Measurements from ENCODE around the gene PPAN. TPM values are rescaled to one million over a fixed set of nuclear protein-coding genes. Genes with fewer than 3 reads are reported as not detected.

Gene PPAN
- total and polyA plus RNA-seq, 7 donors: 16.2 to 58.7 (median 25.2) TPM

- 62 to 75% methylated on average over 9 of the region's 9 CpGs for WGBS, 2 donors
- no peak for DNase-seq
- Histone ChIP-seq H3K9me3 (no peaks in the 10 kb centered on the region), H3K36me3 (peaks cover 16 to 29% (median 23%) of the 10 kb centered on the region in 4 donors), H3K4me1 (peaks cover 0 to 30% (median 16%) of the 10 kb centered on the region in 4 donors), H3K27ac (peak overlapping the region; percentile 37 to 88 (median 79)), H3K27me3 (no peaks in the 10 kb centered on the region), H3K4me3 (no peak overlapping the region)
- intact Hi-C loops (cut with DNase I): no loop called here
- TF ChIP-seq, protein P1, sequence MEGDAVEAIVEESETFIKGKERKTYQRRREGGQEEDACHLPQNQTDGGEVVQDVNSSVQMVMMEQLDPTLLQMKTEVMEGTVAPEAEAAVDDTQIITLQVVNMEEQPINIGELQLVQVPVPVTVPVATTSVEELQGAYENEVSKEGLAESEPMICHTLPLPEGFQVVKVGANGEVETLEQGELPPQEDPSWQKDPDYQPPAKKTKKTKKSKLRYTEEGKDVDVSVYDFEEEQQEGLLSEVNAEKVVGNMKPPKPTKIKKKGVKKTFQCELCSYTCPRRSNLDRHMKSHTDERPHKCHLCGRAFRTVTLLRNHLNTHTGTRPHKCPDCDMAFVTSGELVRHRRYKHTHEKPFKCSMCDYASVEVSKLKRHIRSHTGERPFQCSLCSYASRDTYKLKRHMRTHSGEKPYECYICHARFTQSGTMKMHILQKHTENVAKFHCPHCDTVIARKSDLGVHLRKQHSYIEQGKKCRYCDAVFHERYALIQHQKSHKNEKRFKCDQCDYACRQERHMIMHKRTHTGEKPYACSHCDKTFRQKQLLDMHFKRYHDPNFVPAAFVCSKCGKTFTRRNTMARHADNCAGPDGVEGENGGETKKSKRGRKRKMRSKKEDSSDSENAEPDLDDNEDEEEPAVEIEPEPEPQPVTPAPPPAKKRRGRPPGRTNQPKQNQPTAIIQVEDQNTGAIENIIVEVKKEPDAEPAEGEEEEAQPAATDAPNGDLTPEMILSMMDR (IDR thresholded peaks at IDR 0.05): no peak
- TF ChIP-seq POLR2A (IDR thresholded peaks at IDR 0.05) (no peak), POLR2AphosphoS5 (IDR thresholded peaks at IDR 0.05) (no peak), EP300 (IDR thresholded peaks at IDR 0.05) (no peak)
Observed at GRCh38 chr19:10120538-10121189, 14.5 kb downstream of the PPAN start.

DNA sequence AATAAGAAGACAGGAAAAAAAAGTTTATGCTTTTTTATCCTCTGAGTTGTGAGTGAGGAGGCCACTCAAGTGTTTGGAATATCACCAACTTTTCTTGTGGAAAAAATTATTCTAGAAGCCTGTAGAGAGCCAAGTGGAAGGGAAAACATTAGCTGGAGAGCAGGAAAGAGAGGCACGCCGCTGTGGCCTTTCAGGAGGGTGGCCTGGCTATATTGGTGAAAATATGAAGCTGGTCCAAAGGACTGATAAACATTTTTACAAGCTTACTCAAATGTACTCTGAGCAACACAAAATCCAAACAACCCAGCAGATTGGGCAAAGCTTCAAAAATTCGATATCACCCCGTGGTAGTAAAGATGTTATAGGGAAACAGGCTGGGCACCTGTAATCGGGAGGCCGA, 15.9 kb downstream of the PPAN start:
- Histone ChIP-seq H3K27ac (peak overlapping the region; percentile 37 to 88 (median 79)), H3K9me3 (no peaks in the 10 kb centered on the region), H3K4me3 (no peak overlapping the region), H3K27me3 (no peaks in the 10 kb centered on the region), H3K36me3 (peaks cover 2 to 16% (median 9%) of the 10 kb centered on the region in 4 donors), H3K4me1 (peaks cover 0 to 30% (median 15%) of the 10 kb centered on the region in 4 donors)
- no peak for DNase-seq
- intact Hi-C loops (cut with DNase I): no loop called here
- 49 to 70% methylated on average over 6 of the region's 6 CpGs for WGBS, 2 donors
- no peak for TF ChIP-seq POLR2A (IDR thresholded peaks at IDR 0.05)
- TF ChIP-seq EP300 (IDR thresholded peaks at IDR 0.05): no peak
- no peak for TF ChIP-seq POLR2AphosphoS5 (IDR thresholded peaks at IDR 0.05)
- TF ChIP-seq, protein P1 (IDR thresholded peaks at IDR 0.05): no peak

DNA sequence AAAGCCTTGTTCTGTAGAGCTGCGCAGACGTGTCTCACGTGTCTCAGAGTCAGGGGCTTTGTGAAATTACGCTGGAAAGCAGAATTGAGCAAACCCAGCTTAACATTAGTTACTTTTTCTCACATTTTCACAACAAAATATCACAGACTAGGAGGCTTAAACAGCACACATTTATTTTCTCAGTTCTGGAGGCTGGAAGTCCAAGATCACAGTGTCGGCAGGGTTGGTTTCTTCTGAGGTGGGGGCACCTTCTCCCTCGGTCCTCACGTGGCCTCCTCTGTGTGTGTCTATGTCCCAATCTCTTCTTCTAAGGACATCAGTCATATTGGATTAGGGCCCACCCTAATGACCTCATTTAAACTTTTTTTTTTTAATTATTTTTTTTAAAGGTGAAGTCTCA, 18.3 kb downstream of the PPAN start:
- Histone ChIP-seq H3K36me3 (peaks cover 0 to 11% (median 0%) of the 10 kb centered on the region in 4 donors), H3K4me1 (peaks cover 0 to 15% (median 2%) of the 10 kb centered on the region in 4 donors), H3K27ac (no peak overlapping the region), H3K27me3 (no peaks in the 10 kb centered on the region), H3K9me3 (no peaks in the 10 kb centered on the region), H3K4me3 (no peak overlapping the region)
- WGBS, 2 donors: 95 to 97% methylated on average over 7 of the region's 7 CpGs
- DNase-seq: no peak
- intact Hi-C loops (cut with DNase I): no loop called here
- TF ChIP-seq EP300 (IDR thresholded peaks at IDR 0.05): no peak
- TF ChIP-seq POLR2A (IDR thresholded peaks at IDR 0.05): no peak
- no peak for TF ChIP-seq POLR2AphosphoS5 (IDR thresholded peaks at IDR 0.05)
- TF ChIP-seq, protein P1 (IDR thresholded peaks at IDR 0.05): no peak

DNA sequence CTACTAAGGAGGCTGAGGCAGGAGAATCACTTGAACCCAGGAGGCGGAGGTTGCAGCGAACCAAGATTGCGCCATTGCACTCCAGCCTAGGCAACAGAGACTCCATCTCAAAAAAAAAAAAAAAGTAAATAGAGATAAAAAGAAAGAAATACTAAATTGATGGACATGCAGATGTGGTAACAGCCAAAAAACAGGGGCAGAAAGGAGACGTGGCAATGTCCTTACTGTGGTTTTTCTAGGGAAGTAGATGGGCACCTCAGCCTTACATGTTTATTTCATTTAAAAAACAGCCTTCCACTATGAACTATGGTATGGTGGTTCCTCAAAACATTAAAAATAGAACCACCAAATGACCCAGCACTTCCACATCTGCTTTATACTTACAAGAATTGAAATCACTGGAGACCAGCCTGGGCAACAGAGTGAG, 20.1 kb downstream of the PPAN start:
- Histone ChIP-seq H3K4me1 (peaks cover 0 to 8% (median 0%) of the 10 kb centered on the region in 4 donors), H3K27ac (peak overlapping the region in 1 of 4 donors; percentile 5), H3K27me3 (no peaks in the 10 kb centered on the region), H3K36me3 (peaks cover 0 to 11% (median 1%) of the 10 kb centered on the region in 4 donors), H3K4me3 (no peak overlapping the region), H3K9me3 (no peaks in the 10 kb centered on the region)
- DNase-seq: no peak
- TF ChIP-seq, protein P1 (IDR thresholded peaks at IDR 0.05): no peak
- TF ChIP-seq POLR2AphosphoS5 (IDR thresholded peaks at IDR 0.05): no peak
- TF ChIP-seq POLR2A (IDR thresholded peaks at IDR 0.05): no peak
- TF ChIP-seq EP300 (IDR thresholded peaks at IDR 0.05): no peak
- 79 to 90% methylated on average over 4 of the region's 4 CpGs for WGBS, 2 donors
- intact Hi-C loops (cut with DNase I): no loop called here

All from sigmoid colon (tissue), 7 donors.